GM23248 (cell line): Measurements from ENCODE around the gene FHOD3. TPM values are rescaled to one million over a fixed set of nuclear protein-coding genes. Genes with fewer than 3 reads are reported as not detected.

Experiments
- DNase-seq: peaks from one replicate; pipeline ENCODE4 v3.0.0-alpha.2; 2015
- H2AFZ ChIP-seq: fragments of 200-600 bp; sonication (generic); 2 replicates; pipeline ENCODE4 v1.6.1; 2016; ENCODE audit warnings: antibody characterized with exemption
- H3F3A ChIP-seq: fragments of 200-600 bp; sonication (generic); 2 replicates; pipeline ENCODE4 v1.6.1; 2016; ENCODE audit warnings: mild to moderate bottlenecking, antibody characterized with exemption, mixed run types; ENCODE audit not compliant: insufficient read depth
- H3K27ac ChIP-seq: fragments of 200-600 bp; sonication (generic); 2 replicates; pipeline ENCODE4 v1.5.1; 2016; ENCODE audit warnings: mild to moderate bottlenecking
- H3K27me3 ChIP-seq: fragments of 200-600 bp; sonication (generic); replicated peaks from 2 replicates; pipeline ENCODE4 v1.6.1; 2016; ENCODE audit warnings: mild to moderate bottlenecking; ENCODE audit not compliant: insufficient read depth
- H3K36me3 ChIP-seq: fragments of 200-600 bp; sonication (generic); 2 replicates; pipeline ENCODE4 v1.6.1; 2016; ENCODE audit warnings: low read depth, mild to moderate bottlenecking
- H3K4me1 ChIP-seq: fragments of 200-600 bp; sonication (generic); 2 replicates; pipeline ENCODE4 v1.6.1; 2016; ENCODE audit warnings: mild to moderate bottlenecking; ENCODE audit not compliant: insufficient read depth
- H3K4me2 ChIP-seq: fragments of 200-600 bp; sonication (generic); one replicate; pipeline ENCODE4 v1.6.1; 2016; ENCODE audit warnings: mild to moderate bottlenecking; ENCODE audit not compliant: unreplicated experiment
- H3K4me3 ChIP-seq: fragments of 200-600 bp; sonication (generic); 2 replicates; pipeline ENCODE4 v1.5.1; 2016; ENCODE audit warnings: mild to moderate bottlenecking
- H3K79me2 ChIP-seq: fragments of 200-600 bp; sonication (generic); 2 replicates; pipeline ENCODE4 v1.6.1; 2016; ENCODE audit warnings: mild to moderate bottlenecking; ENCODE audit not compliant: insufficient read depth
- H3K9ac ChIP-seq: fragments of 200-600 bp; sonication (generic); 2 replicates; pipeline ENCODE4 v1.6.1; 2016; ENCODE audit warnings: mild to moderate bottlenecking
- H3K9me2 ChIP-seq: fragments of 200-600 bp; sonication (generic); 2 replicates; pipeline ENCODE4 v1.6.1; 2016; ENCODE audit warnings: mixed run types, mild to moderate bottlenecking, moderate library complexity; ENCODE audit not compliant: insufficient read depth
- H3K9me3 ChIP-seq: fragments of 200-600 bp; sonication (generic); one replicate; pipeline ENCODE4 v1.6.1; 2017; ENCODE audit warnings: low read depth
- H4K20me1 ChIP-seq: fragments of 200-600 bp; sonication (generic); 2 replicates; pipeline ENCODE4 v1.6.0; 2016; ENCODE audit not compliant: insufficient read depth
- EZH2 ChIP-seq: fragments of 200-600 bp; sonication (generic); IDR thresholded peaks from 2 replicates; pipeline ENCODE4 v1.6.1; 2018; ENCODE audit warnings: antibody characterized with exemption, mild to moderate bottlenecking; ENCODE audit not compliant: insufficient read depth, poor library complexity, severe bottlenecking
- EZH2phosphoT487 ChIP-seq: fragments of 200-600 bp; sonication (generic); IDR thresholded peaks from 2 replicates; pipeline ENCODE4 v1.6.1; 2018; ENCODE audit warnings: antibody characterized with exemption, moderate library complexity, mild to moderate bottlenecking, low read depth; ENCODE audit not compliant: insufficient read depth
- WGBS, 2 experiments: methylation state at CpG; one replicate each; pipeline ENCODE4 v1.1.6; 2015 to 2017; ENCODE audit warnings: low lambda C conversion rate in 2 of 2, low coverage in 1 of 2; ENCODE audit errors: missing lambda C conversion rate in 2 of 2; 5-methylcytosine and 5-hydroxymethylcytosine counted together
- in situ Hi-C: fragments of 300-500 bp; cut with MboI; formaldehyde crosslinking; loops from 2 replicates; pipeline ENCODE4 v1.15.0; 2020
- polyA plus RNA-seq: library from polyadenylated mRNA; unstranded; fragments of >200 nt; fragmentation: Nextera tagmentation; extraction: Ambion mirVana; gene quantifications from 2 replicates; pipeline ENCODE4 v1.2.1, GENCODE V29; 2016
- total RNA-seq: library from RNA; depleted of rRNA; stranded (reverse); fragments of >200 nt; shearing (Covaris generic); gene quantifications from 2 replicates; pipeline ENCODE4 v1.2.3, GENCODE V29; 2014

Gene FHOD3
- total and polyA plus RNA-seq, 2 experiments from 2014 or later, result 1.6 to 10.1 TPM

DNA sequence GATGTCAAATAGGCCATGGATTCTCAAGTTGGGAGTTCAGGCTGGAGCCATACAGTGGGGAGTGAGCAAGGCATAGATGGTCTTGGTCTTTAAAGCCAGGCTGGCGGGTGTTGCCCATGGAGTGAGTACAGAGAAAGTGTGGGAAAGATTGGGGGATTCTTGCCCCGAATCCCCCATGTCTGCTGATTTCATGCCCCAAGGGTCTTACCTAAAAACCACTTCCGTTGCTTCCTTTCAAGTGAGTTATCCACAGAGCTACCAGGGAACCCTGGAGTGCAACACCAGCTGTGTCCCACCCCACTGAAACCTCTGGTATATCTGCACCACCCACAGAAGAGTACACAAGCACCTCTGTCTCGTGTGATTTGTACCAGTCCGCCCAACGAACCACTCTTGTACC, 31.4 kb downstream of the FHOD3 start:
- H3K4me3 ChIP-seq, result no peak overlapping the region
- H3K4me1 ChIP-seq, result peaks cover 21% of the 10 kb centered on the region
- H3K9me2 ChIP-seq, result no peaks in the 10 kb centered on the region
- no peak overlapping the region for H3K27ac ChIP-seq
- no peak overlapping the region for H2AFZ ChIP-seq
- no peak overlapping the region for H3K4me2 ChIP-seq
- no peak for TF ChIP-seq EZH2
- TF ChIP-seq EZH2phosphoT487, result no peak
- H4K20me1 ChIP-seq, result no peaks in the 10 kb centered on the region
- in situ Hi-C loops, result no loop called here
- 96 to 100% methylated on average over 6 of the region's 6 CpGs for WGBS, 2 experiments
- DNase-seq, result no peak
- H3F3A ChIP-seq, result peaks cover 12% of the 10 kb centered on the region; the same call in 1 of the 2 replicates
- H3K79me2 ChIP-seq, result peaks cover 10% of the 10 kb centered on the region; the same call in 1 of the 2 replicates
- no peak overlapping the region for H3K9ac ChIP-seq
- no peaks in the 10 kb centered on the region for H3K27me3 ChIP-seq
- H3K9me3 ChIP-seq, result no peaks in the 10 kb centered on the region
- H3K36me3 ChIP-seq, result no peaks in the 10 kb centered on the region

GRCh38 chr18:36329684-36330434, 32.3 kb downstream of the FHOD3 start:
- no peaks in the 10 kb centered on the region for H3K27me3 ChIP-seq
- peaks cover 12% of the 10 kb centered on the region; the same call in 1 of the 2 replicates for H3F3A ChIP-seq
- no peaks in the 10 kb centered on the region for H3K9me3 ChIP-seq
- H4K20me1 ChIP-seq, result no peaks in the 10 kb centered on the region
- TF ChIP-seq EZH2phosphoT487, result no peak
- TF ChIP-seq EZH2, result no peak
- 86 to 91% methylated on average over 3 of the region's 3 CpGs for WGBS, 2 experiments
- no peak for DNase-seq
- no peak overlapping the region for H2AFZ ChIP-seq
- no peak overlapping the region for H3K4me3 ChIP-seq
- no peak overlapping the region for H3K4me2 ChIP-seq
- no peaks in the 10 kb centered on the region for H3K9me2 ChIP-seq
- no peaks in the 10 kb centered on the region for H3K36me3 ChIP-seq
- no peak overlapping the region for H3K27ac ChIP-seq
- in situ Hi-C loops, result no loop called here
- peaks cover 22% of the 10 kb centered on the region for H3K4me1 ChIP-seq
- H3K9ac ChIP-seq, result no peak overlapping the region
- peaks cover 10% of the 10 kb centered on the region; the same call in 1 of the 2 replicates for H3K79me2 ChIP-seq

DNA sequence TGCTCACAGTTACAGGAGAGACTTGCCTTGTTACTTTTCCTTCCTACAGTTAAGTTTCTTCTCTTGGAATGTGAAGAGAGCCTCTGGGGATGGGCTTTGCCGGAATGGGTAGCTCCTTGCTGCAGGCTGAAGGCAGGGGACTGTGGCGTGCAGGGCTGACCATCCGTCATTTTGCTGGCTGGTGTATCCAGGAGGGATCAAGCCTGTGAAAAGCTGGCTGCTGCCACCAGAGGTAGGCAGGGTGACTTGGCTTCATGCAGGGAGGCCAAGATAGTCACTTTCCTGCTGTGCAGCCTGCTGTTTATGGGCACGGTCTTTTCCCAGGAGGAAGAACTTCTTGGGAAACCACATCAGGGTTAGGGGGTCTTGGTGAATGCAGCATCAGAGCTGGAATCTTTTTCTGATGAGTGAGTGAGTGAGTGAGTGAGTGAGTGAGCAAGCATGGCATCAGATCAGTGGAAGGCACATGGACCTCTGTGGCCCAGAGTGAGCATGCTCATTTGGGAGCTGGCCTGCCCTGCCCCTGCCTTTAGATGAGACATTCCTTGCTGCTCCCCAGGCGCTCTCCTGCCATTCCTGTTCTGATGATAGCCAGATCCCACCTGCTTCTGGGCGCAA, 33.0 kb downstream of the FHOD3 start:
- Histone ChIP-seq H3K9me2 (no peaks in the 10 kb centered on the region), H3K79me2 (peaks cover 10% of the 10 kb centered on the region; the same call in 1 of the 2 replicates), H3K9ac (no peak overlapping the region), H3K27me3 (no peaks in the 10 kb centered on the region), H3K4me3 (no peak overlapping the region), H2AFZ (no peak overlapping the region), H3K9me3 (no peaks in the 10 kb centered on the region), H3K36me3 (no peaks in the 10 kb centered on the region), H3K27ac (no peak overlapping the region), H3K4me2 (no peak overlapping the region), H3F3A (peaks cover 12% of the 10 kb centered on the region; the same call in 1 of the 2 replicates), H3K4me1 (peaks cover 22% of the 10 kb centered on the region), H4K20me1 (no peaks in the 10 kb centered on the region)
- in situ Hi-C loops, result no loop called here
- TF ChIP-seq EZH2 (no peak), EZH2phosphoT487 (no peak)
- WGBS, 2 experiments, result 90 to 95% methylated on average over 6 of the region's 6 CpGs
- peak; percentile 43 for DNase-seq

DNA sequence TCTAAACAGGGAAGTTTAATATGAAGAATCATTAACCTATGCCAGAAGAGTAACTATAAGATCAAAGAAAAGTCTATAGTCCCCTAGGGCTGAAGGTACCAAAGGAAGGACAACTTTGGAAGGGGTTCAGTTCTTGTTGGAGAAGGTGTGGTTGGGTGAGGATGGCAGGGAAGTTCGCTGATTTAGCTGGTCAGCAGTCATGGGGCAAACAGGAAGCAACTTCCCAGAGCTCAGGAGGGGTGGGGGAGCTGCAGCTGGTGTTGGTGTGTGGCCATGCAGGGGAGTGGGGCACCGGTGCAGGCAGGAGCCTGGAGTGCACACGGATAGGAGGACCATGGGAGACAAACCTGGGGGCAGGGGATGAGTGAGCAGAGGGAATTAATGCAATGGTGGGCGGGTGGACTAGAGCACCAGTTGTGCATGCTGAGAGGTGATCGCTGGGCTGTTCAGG, 34.0 kb downstream of the FHOD3 start:
- Histone ChIP-seq H3K27me3 (no peaks in the 10 kb centered on the region), H3K4me2 (no peak overlapping the region), H3K9me2 (no peaks in the 10 kb centered on the region), H2AFZ (no peak overlapping the region), H3K9me3 (no peaks in the 10 kb centered on the region), H3K4me3 (no peak overlapping the region), H3K27ac (no peak overlapping the region), H4K20me1 (no peaks in the 10 kb centered on the region), H3K79me2 (peaks cover 10% of the 10 kb centered on the region; the same call in 1 of the 2 replicates), H3K4me1 (peaks cover 27% of the 10 kb centered on the region), H3F3A (peaks cover 12% of the 10 kb centered on the region; the same call in 1 of the 2 replicates), H3K9ac (no peak overlapping the region), H3K36me3 (no peaks in the 10 kb centered on the region)
- in situ Hi-C loops, result no loop called here
- no peak for DNase-seq
- TF ChIP-seq EZH2, result no peak
- no peak for TF ChIP-seq EZH2phosphoT487
- WGBS, 2 experiments, result 86 to 92% methylated on average over 5 of the region's 5 CpGs
